HG02763 (cell line): ENCODE data around the gene SHB.

Experiments used
- ATAC-seq: cut with Tn5 transposase; IDR thresholded peaks from one replicate; pipeline ENCODE4 v1.9.1; 2021; ENCODE audit warnings: mild to moderate bottlenecking, moderate library complexity; ENCODE audit not compliant: unreplicated experiment

The SHB gene

DNA sequence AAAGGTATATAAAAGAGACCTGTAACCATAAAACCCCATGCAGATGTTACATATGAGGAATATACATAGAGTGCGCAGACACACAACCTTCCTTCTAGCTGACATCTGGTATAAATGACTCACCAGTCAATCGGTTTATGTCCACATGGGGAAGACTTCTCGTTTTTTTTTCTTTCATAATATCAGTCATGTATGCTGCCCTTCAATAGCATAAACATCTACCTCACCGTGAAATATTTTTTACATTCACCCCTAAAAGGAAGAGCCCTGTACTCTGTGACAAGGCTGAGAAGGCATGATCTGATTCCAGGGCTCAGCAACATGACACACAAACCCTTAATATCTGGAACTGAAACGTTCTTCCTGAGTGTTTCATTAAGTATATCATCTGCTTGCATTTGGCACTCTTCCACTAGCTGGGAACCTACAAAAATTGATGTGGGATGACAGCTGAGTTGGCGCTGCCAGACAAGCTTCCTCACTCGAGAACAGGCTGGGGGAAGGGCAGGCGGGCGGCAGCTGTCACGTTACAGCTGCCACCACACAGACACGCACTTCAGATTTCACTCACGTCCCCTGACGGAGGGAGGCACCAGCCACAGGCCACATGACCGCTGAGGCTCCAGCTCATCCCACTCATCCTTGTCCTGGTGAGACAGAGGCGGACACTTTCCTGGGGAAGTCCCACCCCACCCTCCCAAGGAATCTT, 74.2 kb downstream of the SHB start:
- ATAC-seq, result peak; percentile 65

DNA sequence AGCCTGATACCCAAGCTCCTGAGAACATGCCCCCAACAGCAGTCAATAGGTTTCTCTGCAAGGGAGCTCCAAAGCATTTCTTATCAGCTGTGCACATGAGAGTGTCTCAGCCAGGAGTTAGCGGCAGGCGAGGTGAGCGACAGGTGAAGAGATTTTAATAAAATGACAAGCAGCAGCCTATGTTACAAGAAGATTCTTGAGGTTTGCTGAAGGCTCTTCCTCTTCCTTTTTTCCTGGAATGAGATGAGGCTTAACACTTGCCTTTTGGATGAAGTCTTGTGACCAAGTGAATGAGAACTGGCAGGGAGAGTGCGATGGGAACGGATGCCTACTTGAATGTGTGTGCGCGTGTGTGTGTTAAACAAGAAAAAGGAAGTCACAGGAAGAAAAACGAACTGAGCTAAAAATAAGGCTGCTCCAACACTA, 76.1 kb downstream of the SHB start:
- no peak for ATAC-seq

DNA sequence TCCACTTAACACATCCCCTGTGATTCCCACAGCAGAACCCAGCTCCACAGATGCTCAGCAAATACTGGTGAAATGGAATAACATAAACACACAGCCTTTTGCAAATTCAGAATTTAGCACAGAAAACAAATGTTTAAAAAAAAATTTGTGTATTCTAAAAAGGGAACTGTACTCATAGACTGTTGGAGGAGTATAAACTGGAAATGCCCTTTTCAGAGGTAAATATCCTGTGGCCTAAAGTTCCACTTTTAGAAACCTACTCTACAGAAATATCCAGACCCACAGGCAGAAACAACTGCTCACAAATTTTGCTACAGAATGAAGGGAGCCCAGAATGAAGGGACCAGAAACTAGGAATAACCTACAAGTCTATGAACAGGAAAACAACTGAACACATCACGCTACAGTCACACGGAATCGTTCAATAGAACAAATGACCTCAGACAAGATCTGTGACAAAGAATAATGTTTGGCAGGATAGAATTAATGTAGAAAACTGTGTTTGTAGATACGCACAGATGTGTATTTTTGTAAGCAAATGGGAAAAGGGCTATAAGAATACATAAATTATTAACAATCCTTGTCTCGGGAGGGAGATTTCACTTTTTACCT, 78.5 kb downstream of the SHB start:
- no peak for ATAC-seq

DNA sequence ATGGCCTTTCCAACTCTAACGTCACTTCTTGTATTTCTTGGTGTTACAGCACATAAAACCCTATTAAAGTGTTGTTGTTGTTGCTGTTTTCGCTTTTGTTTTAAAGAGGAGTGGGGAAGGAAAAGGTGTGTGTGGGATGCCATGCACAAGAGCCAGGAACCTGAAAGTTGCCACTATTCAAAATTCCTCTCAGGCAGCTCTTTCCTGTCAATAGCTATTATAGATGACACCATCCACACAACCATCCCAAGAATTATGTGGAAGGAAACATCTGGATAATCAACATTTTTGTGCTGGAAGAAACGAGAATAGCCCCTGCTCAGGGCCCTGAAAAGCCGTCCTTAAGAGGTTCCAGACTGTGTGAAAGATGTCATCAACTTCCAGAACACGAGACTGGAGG, 79.3 kb downstream of the SHB start:
- ATAC-seq, result no peak

- ATAC-seq, result no peak
Observed at GRCh38 chr9:37988602-37989001, 80.4 kb downstream of the SHB start.

- ATAC-seq, result no peak
Observed at GRCh38 chr9:37988041-37988440, 81.0 kb downstream of the SHB start.

DNA sequence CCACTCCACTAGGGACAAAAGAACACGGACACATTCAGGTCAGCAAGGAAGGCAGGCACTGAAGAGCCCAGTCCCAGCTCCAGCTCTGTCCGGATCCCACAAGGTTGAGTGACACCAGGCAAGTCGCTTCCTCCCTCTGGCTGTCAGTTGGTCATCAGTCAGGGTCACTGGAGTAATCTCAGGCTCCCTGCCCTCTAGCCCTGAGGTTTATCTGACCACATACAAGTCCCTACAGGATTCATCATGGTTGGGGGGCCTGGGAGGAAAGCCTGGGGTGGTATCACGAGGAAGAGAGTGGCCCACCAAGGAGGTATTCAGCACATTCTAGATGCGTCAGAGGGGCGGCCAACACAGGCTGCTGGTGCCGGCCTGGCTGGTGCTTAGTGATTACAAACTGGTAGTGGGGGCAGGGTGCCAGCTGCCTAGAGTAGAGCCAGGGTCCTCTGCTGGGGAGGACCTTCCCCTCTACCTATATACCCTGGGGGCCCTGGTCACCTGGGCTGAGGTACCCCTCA, 81.5 kb downstream of the SHB start:
- ATAC-seq, result no peak

DNA sequence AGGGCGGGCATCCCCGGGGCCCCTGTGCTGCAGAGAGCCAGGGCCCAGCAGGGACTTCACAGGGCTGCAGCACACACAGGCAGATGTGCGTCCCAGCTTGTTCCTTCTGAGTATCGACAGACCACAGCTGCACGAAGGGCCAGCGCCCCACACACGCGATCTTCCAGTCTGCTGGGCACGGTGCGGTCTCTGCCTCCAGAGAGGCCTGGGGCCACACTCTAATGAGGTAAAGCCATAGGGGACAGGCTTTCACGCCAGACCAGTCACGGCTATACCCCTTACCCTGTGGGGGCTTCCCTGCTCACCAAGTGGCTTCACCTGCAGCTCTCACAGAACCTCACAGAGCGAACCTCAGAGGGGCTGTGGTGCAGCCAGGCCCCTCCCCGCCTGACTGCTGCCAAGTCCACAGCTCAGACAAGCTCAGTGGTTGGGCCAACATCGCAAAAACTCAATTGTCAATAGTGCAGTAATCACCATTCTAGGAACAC, 82.2 kb downstream of the SHB start:
- no peak for ATAC-seq

DNA sequence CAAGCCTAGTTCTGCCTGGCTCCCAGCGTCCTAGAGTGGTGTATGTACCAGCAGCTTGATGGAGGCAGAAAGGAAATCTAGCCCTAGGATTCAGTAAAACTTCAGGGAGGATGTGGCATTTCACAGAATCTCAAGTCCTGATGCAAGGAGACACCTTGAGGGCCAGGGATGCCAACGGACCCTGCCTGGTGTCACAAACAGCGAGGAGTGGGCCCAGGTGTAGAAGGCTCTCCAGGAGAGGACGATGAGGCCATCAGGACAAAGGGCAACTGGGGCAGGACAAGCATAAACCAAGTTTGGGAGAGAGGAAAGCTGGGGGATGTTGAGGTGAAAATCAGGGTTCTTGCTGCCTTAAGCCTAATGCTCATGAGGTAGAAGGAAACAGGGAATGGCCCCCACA, 83.0 kb downstream of the SHB start:
- no peak for ATAC-seq

GRCh38 chr9:37984672-37985611, 84.1 kb downstream of the SHB start:
- no peak for ATAC-seq

GRCh38 chr9:37984278-37984671, 84.8 kb downstream of the SHB start:
- no peak for ATAC-seq

DNA sequence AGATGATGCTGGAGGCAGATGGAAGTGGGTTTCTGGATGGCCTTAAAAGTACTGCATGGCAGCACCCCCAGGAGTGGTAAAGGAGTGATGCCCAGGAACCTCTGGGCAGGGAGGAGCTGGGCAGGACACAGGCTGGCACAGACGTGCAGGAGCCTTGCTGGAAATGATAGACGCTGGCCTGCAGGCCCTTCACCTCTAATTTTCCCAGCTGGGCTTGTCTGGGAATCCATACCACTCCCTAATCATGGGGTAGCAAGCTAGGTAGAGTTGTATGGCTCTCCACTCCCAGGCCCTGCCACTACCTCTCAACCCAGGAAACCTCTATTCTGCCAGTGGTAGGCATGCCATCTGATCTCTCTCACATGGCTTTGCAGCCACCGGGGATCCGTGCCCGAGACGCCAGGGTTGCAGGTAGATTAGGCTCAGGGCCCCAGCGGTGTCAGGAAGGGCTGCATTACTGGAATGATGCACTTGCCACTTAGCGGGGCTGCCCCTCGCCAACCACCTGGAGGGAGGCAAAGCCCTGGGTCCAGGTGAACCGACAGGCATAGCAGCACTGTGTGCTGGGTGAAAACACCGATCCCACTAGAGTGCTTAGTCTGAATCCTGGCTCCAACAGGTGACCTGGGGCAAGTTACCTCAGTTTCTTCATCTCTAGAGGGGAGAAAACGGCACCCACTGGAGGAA, 85.5 kb downstream of the SHB start:
- ATAC-seq, result no peak

DNA sequence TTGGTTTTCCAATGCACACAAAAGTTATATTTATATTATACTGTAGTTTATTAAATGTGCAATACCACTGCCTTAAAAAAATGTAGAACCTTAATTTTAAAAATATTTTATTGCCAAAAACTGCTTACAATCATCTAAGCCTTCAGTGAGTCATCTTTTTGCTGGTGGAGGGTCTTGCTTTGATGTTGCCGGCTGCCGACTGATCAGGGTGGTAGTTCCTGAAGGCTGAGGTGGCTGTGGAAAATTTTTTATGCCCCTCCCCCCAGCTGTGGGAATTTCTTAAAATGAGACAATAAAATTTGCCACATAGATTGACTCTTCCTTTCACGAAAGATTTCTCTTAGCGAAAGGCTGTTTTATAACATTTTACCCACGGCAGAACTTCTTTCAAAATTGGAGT, 89.2 kb downstream of the SHB start:
- no peak for ATAC-seq

GRCh38 chr9:37978983-37979382, 90.0 kb downstream of the SHB start:
- ATAC-seq, result no peak

DNA sequence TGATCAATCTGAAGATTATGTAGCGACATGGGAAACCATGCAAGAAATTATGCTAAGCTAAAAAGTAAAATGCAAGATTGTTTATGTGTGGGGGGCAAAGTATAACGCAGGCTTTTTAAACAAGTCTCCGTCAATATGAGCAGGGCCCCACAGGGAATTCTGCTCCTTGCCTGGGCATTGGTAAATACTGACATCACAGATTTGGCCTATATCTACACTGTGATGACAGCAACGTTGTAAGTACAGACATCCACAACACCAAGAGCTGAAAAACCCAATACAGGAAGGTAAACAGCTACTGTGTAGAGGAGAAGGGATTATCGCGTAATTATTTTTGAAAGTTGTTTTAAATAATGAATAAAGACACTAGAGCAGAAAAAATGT, 90.6 kb downstream of the SHB start:
- no peak for ATAC-seq

- ATAC-seq, result no peak
Observed at GRCh38 chr9:37977851-37978480, 91.1 kb downstream of the SHB start.

DNA sequence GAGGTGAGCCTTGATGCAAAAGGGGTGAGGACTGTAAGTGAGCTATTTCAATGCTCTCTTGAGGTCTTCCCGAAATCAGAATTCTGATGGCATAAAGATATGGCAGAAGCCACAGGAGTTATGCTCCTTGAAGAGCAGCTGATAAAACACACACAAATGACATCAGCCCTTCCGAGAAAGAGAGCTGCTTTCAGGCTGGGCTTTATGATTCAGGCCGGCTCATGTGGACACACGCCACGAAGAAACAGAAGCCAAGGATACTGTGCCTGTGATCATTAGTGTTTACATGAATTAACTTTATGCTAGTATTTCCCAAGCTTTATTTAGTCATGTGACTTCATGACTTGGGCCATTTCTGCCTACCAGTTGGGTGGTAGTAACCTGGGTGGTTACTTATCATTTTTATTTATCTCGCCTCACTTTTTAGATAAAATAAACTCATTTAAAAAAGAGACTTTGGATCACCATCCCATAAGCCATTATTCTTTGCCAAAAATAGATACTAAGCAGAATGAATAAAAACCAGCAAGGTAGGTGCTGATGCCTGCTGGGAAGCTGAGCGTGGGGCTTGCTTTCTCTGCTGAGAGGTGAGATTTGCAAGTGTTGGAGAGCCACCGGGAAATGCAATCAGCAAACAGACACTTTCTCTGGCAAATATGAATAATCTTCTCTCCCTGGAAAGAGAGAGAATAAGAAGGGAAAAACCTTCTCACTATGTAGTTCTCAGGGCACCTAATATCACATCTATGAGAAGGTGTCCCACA, 92.1 kb downstream of the SHB start:
- ATAC-seq, result no peak

GRCh38 chr9:37975639-37976038, 93.4 kb downstream of the SHB start:
- no peak for ATAC-seq

DNA sequence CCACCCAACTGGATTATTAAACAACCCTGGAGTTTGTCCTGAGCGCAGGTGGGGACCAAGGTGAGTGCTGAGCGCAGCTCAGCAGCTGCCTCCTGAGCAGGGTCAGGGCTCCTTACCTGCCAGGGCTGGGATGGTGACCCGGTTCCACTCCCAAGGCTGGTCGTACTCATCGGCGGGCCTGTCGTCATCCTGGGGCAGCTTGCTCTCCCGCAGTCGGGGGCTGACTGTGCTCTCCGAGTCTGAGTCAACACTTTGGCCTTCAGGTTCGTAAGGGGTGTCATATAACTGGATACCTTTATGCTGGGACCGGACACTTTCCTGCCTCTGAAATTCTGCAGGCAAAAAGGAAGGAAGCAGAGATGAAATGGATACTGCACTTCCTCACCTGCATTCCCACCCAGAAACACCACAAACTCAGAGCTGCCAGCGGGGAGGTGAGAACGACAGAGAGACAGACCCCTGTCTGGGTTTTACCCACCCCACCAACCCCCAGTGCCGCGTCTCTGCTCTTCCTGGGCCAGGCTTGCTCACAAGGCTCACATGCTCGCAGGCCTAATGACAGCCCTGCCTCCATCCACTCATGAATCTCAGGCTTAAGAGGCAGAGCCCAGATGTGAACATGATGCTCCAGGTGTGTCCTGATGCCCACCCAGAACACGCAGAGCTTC, 94.4 kb downstream of the SHB start:
- no peak for ATAC-seq
